Measurements from ENCODE around the gene MBD4. TPM values are rescaled to one million over a fixed set of nuclear protein-coding genes. Genes with fewer than 3 reads are reported as not detected.

The MBD4 gene
- total RNA-seq, 1 experiment from 2014 or later = 40.1 TPM

GRCh38 chr3:129425619-129426018 is 14.1 kb downstream of the MBD4 start:
- no peak overlapping the region for H3K27ac ChIP-seq (ENCODE audit: insufficient read length, low read depth, low read length)
- no peak overlapping the region for H3K14ac ChIP-seq (ENCODE audit: insufficient read depth, low read length)
- no peak overlapping the region for H4K5ac ChIP-seq (ENCODE audit: insufficient read length, low read depth, low read length)
- Mint-ChIP-seq H3K4me1 (peaks cover 44 to 47% of the 10 kb centered on the region in 2 experiments), H3K27me3 (ENCODE audit: low read depth) (peaks cover 31% of the 10 kb centered on the region), H3K9me3 (peaks cover 0 to 2% of the 10 kb centered on the region in 2 experiments; a peak in 1 of 5 replicates), H3K36me3 (ENCODE audit: insufficient read depth in 1 of 3, low read depth in 3 of 3) (peaks cover 1 to 4% (median 3%) of the 10 kb centered on the region in 3 experiments; a peak in 6 of 7 replicates), H3K4me3 (peak overlapping the region in 1 of 2 experiments; percentile 45; a peak in 1 of 5 replicates), H3K27ac (peak overlapping the region in 1 of 3 experiments; percentile 61; a peak in 3 of 7 replicates)
- no peak overlapping the region for H3K18ac ChIP-seq (ENCODE audit: insufficient read length, low read depth, low read length)
- peaks cover 7% of the 10 kb centered on the region; the same call in 1 of the 2 replicates for H3K4me1 ChIP-seq (ENCODE audit: insufficient read depth, low read length)
- H2BK20ac ChIP-seq (ENCODE audit: low read depth, low read length, poor library complexity, severe bottlenecking) = no peak overlapping the region
- no peak overlapping the region for H2BK12ac ChIP-seq (ENCODE audit: insufficient read length, low read depth, low read length)
- no peak overlapping the region for H3K23ac ChIP-seq (ENCODE audit: insufficient read length, low read depth, low read length)
- no peaks in the 10 kb centered on the region for H4K20me1 ChIP-seq (ENCODE audit: control insufficient read depth, insufficient read depth, insufficient read length)
- no peak overlapping the region for H2AK5ac ChIP-seq (ENCODE audit: insufficient read length, low read length)
- H2BK120ac ChIP-seq (ENCODE audit: low read depth, low read length, poor library complexity, severe bottlenecking) = no peak overlapping the region
- no peak overlapping the region for H2BK15ac ChIP-seq (ENCODE audit: low read depth, low read length)
- H3K4me2 ChIP-seq (ENCODE audit: insufficient read depth, insufficient read length, low read length) = no peak overlapping the region
- H2BK5ac ChIP-seq (ENCODE audit: insufficient read length, low read length) = no peak overlapping the region
- no CpG with 5 or more reads among the region's 2 CpGs for WGBS (ENCODE audit: extremely low coverage, insufficient read length, low lambda C conversion rate)
- no peaks in the 10 kb centered on the region for H3K79me1 ChIP-seq (ENCODE audit: insufficient read depth, low read depth, low read length, poor library complexity, severe bottlenecking)
- H3K4ac ChIP-seq (ENCODE audit: low read depth, low read length) = no peak overlapping the region
- peaks cover 3% of the 10 kb centered on the region for H3K23me2 ChIP-seq (ENCODE audit: insufficient read length, low read depth, low read length, poor library complexity, severe bottlenecking)
- H3T11ph ChIP-seq (ENCODE audit: low read length) = no peak overlapping the region
- H3K79me2 ChIP-seq (ENCODE audit: insufficient read depth, low read length) = no peaks in the 10 kb centered on the region
- H3K9ac ChIP-seq (ENCODE audit: extremely low read depth, insufficient read length, low read length) = no peak overlapping the region
- TF ChIP-seq CTCF (conservative IDR thresholded peaks at IDR 0.05) = no peak
- H4K8ac ChIP-seq (replicated peaks; ENCODE audit: insufficient read length, low read depth, low read length) = no peak overlapping the region
- H3K56ac ChIP-seq (ENCODE audit: insufficient read length, low read depth, low read length) = no peak overlapping the region
- H4K91ac ChIP-seq (ENCODE audit: insufficient read length, low read depth, low read length) = no peak overlapping the region
- H3K27me3 ChIP-seq (ENCODE audit: insufficient read depth, low read length) = no peaks in the 10 kb centered on the region; the same call in 1 of the 2 replicates
- no peak overlapping the region for H2AFZ ChIP-seq (ENCODE audit: low read length)
- H3K9me3 ChIP-seq (ENCODE audit: control insufficient read depth, low read depth, low read length) = no peaks in the 10 kb centered on the region
- DNase-seq = no peak

Data from H9 (cell line).